Activated CD8-positive, alpha-beta memory T cell treated with anti-CD3 and anti-CD28 coated beads, Interleukin-2, amount 50 U/mL, for 4 hours (primary cell): Measurements from ENCODE around the gene LENG1.
A peak's percentile ranks its signal among the peaks of the same experiment; 100 is the strongest.

Source experiments
- DNase-seq: peaks from one replicate; pipeline ENCODE4 v3.0.0-alpha.2; 2020

LENG1 gene

GRCh38 chr19:54137699-54138488, 21.6 kb downstream of the LENG1 start, which contains the start of gene CNOT3:
Gene CNOT3, plus strand, starts transcription at chr19:54137762. Its CDS starts 5,217 bp downstream, at chr19:54142979.
- DNase-seq = peak; percentile 41

GRCh38 chr19:54136864-54137698, 22.4 kb downstream of the LENG1 start:
- peak; percentile 97 for DNase-seq

GRCh38 chr19:54136086-54136863, 23.2 kb downstream of the LENG1 start:
- DNase-seq = no peak

GRCh38 chr19:54133957-54134590, 25.4 kb downstream of the LENG1 start:
- DNase-seq = no peak

- no peak for DNase-seq
Measured at GRCh38 chr19:54133312-54133956, 26.1 kb downstream of the LENG1 start.

- DNase-seq = no peak
Measured at GRCh38 chr19:54129617-54129996, 29.9 kb downstream of the LENG1 start.

GRCh38 chr19:54128796-54129616, 30.5 kb downstream of the LENG1 start:
- no peak for DNase-seq

- no peak for DNase-seq
Measured at GRCh38 chr19:54128441-54128725, 31.1 kb downstream of the LENG1 start.

- DNase-seq = no peak
Measured at GRCh38 chr19:54127688-54128440, 31.7 kb downstream of the LENG1 start.

GRCh38 chr19:54125713-54126112, 33.8 kb downstream of the LENG1 start:
- no peak for DNase-seq

- no peak for DNase-seq
Measured at GRCh38 chr19:54124393-54124792, 35.1 kb downstream of the LENG1 start.

- DNase-seq = no peak
Measured at GRCh38 chr19:54123682-54124081, 35.8 kb downstream of the LENG1 start.

- no peak for DNase-seq
Measured at GRCh38 chr19:54121259-54121658, 38.3 kb downstream of the LENG1 start.

- peak; percentile 98 for DNase-seq
Measured at GRCh38 chr19:54115109-54116063, 44.1 kb downstream of the LENG1 start, which contains the start of the genes PRPF31 and TFPT. Gene PRPF31, plus strand, starts transcription at chr19:54115754. Its CDS starts 2,525 bp downstream, at chr19:54118279. Gene TFPT, minus strand, starts transcription at chr19:54115657. Its CDS starts 388 bp downstream, at chr19:54115269.

- DNase-seq = peak; percentile 39
Measured at GRCh38 chr19:54114340-54115108, 45.0 kb downstream of the LENG1 start.

GRCh38 chr19:54109651-54110050, 49.9 kb downstream of the LENG1 start:
- DNase-seq = no peak

- no peak for DNase-seq
Measured at GRCh38 chr19:54108496-54108895, 51.0 kb downstream of the LENG1 start.

GRCh38 chr19:54107876-54108490, 51.5 kb downstream of the LENG1 start:
- no peak for DNase-seq
